Nephron (organoid): ENCODE measurements around the gene FDXR.

Experiments
- H3K27ac Mint-ChIP-seq, 3 experiments: 2 replicates each; pipeline ENCODE4 v1.8.0; 2020; ENCODE audit warnings: mixed read lengths in 3 of 3, mild to moderate bottlenecking in 2 of 3, moderate library complexity in 1 of 3
- H3K27me3 Mint-ChIP-seq: 2 replicates; pipeline ENCODE4 v1.8.0; 2021; ENCODE audit warnings: low read depth, mild to moderate bottlenecking, moderate library complexity, mixed read lengths
- H3K36me3 Mint-ChIP-seq: 2 replicates; pipeline ENCODE4 v1.8.0; 2020; ENCODE audit warnings: low read depth, mixed read lengths
- H3K4me1 Mint-ChIP-seq: 2 replicates; pipeline ENCODE4 v1.8.0; 2020; ENCODE audit warnings: mixed read lengths
- H3K4me3 Mint-ChIP-seq, 3 experiments: 2 replicates each; pipeline ENCODE4 v1.8.0; 2020; ENCODE audit warnings: mild to moderate bottlenecking in 3 of 3, mixed read lengths in 3 of 3, moderate library complexity in 2 of 3
- H3K9me3 Mint-ChIP-seq: 2 replicates; pipeline ENCODE4 v1.8.0; 2020; ENCODE audit warnings: mixed read lengths
- TF ChIP-seq, protein P1 (sequence below), 3 experiments: fragments of 200-600 bp; sonication (generic); IDR thresholded peaks; one replicate each; pipeline ENCODE4 v1.5.0; 2021; ENCODE audit warnings: antibody characterized with exemption in 3 of 3; ENCODE audit not compliant: unreplicated experiment in 3 of 3

FDXR gene

DNA sequence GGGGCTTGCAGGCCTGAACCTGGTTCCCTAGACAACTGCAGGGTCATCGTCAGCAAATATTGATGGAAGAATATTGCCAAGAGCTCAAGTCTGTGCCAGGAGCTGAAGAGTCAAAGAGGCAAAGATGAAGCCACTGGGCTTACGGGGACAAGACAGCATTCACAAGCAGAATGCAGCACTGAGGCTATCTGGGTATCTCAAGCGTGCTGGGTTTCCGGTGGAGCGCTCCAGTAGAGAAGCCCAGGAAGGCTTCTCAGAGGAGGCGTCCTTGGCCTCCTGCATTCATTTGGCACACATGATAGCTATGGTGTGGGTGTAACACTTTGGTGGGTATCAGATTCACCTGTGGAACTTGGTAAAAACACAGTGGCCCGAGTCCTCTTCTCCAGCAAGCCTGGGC is 17.8 kb upstream of the FDXR start:
- H3K27me3 Mint-ChIP-seq: peaks cover 77% of the 10 kb centered on the region
- TF ChIP-seq, protein P1, sequence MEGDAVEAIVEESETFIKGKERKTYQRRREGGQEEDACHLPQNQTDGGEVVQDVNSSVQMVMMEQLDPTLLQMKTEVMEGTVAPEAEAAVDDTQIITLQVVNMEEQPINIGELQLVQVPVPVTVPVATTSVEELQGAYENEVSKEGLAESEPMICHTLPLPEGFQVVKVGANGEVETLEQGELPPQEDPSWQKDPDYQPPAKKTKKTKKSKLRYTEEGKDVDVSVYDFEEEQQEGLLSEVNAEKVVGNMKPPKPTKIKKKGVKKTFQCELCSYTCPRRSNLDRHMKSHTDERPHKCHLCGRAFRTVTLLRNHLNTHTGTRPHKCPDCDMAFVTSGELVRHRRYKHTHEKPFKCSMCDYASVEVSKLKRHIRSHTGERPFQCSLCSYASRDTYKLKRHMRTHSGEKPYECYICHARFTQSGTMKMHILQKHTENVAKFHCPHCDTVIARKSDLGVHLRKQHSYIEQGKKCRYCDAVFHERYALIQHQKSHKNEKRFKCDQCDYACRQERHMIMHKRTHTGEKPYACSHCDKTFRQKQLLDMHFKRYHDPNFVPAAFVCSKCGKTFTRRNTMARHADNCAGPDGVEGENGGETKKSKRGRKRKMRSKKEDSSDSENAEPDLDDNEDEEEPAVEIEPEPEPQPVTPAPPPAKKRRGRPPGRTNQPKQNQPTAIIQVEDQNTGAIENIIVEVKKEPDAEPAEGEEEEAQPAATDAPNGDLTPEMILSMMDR (IDR thresholded peaks at IDR 0.05; ENCODE audit: unreplicated experiment in 3 of 3): no peak
- peaks cover 2% of the 10 kb centered on the region for H3K9me3 Mint-ChIP-seq
- H3K4me3 Mint-ChIP-seq: no peak overlapping the region
- H3K27ac Mint-ChIP-seq: no peak overlapping the region
- no peaks in the 10 kb centered on the region for H3K4me1 Mint-ChIP-seq
- H3K36me3 Mint-ChIP-seq: no peaks in the 10 kb centered on the region

DNA sequence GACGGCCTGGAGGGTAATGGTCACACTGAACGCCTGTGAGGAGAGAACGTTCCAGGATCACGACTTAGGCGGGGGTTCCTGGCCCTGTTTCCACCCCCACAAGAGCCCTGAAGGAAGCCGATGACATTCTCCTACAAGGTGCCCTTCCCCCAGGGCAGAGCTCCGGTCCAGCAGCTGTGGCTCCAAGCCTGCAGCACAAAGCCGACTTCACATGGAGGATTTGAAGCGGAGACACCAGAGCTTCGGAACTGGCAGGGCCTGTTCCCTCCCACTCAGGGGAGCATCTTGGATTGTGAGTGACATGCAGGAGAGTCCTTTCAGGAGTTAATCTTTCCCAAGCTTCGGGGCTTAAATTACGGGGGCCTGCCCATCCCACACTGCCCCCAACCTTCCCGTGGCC is 15.7 kb upstream of the FDXR start:
- no peak overlapping the region for H3K4me3 Mint-ChIP-seq
- H3K9me3 Mint-ChIP-seq: peaks cover 2% of the 10 kb centered on the region
- no peak overlapping the region for H3K27ac Mint-ChIP-seq
- H3K4me1 Mint-ChIP-seq: no peaks in the 10 kb centered on the region
- TF ChIP-seq, protein P1 (IDR thresholded peaks at IDR 0.05; ENCODE audit: unreplicated experiment in 3 of 3): no peak
- H3K27me3 Mint-ChIP-seq: peaks cover 63% of the 10 kb centered on the region
- no peaks in the 10 kb centered on the region for H3K36me3 Mint-ChIP-seq

DNA sequence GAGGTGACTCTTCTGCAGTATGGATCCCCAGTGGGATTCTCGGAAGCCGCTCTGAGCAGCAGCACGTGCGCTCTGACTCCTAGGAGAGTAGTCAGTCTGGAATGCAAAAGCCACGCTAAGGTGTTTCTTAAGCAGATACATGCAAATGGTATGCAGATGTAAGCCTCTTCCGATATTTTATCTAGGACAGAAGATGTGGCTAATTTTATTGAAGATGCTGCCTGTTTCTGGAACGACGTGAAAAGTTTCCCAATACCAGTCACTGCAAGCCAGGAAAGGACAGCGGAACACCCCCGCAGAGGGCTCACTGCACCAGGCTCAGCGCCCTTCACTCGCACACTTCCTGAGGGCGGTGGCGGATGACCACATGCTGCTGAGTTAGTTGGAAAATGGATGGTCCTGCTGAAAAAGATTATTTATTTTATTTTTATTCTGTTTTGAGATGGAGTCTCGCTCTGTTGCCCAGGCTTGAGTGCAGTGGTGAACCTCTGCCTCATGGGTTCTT is 10.5 kb upstream of the FDXR start:
- Mint-ChIP-seq H3K4me1 (no peaks in the 10 kb centered on the region), H3K9me3 (peaks cover 2% of the 10 kb centered on the region), H3K4me3 (no peak overlapping the region), H3K27me3 (peaks cover 26% of the 10 kb centered on the region), H3K36me3 (no peaks in the 10 kb centered on the region), H3K27ac (no peak overlapping the region)
- TF ChIP-seq, protein P1 (IDR thresholded peaks at IDR 0.05; ENCODE audit: unreplicated experiment in 3 of 3): no peak

DNA sequence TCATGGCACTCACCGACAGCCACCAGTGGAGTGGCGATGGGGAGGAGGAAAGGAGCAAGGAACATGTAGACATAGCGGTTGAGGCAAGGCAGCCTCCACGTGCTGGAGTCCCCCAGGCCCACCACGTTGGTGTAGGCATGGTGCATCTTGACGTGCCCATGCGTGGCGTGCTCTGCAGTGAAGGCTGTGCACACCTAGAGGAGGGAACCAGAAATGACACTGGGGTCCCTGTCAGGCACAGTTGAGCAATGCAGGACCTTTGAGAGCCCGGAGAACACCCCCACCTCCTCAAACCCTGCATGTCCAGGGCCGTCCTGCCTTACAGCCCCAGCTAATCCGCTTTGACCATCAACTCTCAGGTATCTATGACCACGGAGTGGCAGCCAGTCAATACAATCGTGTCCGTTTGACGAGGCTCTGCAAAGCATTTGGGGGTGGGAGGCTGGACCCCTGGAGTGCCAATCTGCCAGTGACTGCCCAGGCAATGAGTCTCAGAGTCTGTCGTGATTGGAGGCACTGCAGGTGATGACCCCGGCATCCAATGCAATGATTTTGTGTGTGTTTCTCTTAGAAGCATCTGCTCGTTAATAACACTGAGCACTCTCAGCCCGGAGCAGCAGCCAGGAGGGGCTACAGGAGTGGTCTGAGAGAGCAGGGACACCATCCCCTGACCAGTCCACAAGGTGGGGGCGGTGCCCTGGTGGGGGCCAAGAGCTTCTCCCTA is 9.9 kb upstream of the FDXR start:
- TF ChIP-seq, protein P1 (IDR thresholded peaks at IDR 0.05; ENCODE audit: unreplicated experiment in 3 of 3): no peak
- Mint-ChIP-seq H3K9me3 (peaks cover 2% of the 10 kb centered on the region), H3K27ac (no peak overlapping the region), H3K27me3 (peaks cover 29% of the 10 kb centered on the region), H3K4me3 (no peak overlapping the region), H3K36me3 (no peaks in the 10 kb centered on the region), H3K4me1 (no peaks in the 10 kb centered on the region)

DNA sequence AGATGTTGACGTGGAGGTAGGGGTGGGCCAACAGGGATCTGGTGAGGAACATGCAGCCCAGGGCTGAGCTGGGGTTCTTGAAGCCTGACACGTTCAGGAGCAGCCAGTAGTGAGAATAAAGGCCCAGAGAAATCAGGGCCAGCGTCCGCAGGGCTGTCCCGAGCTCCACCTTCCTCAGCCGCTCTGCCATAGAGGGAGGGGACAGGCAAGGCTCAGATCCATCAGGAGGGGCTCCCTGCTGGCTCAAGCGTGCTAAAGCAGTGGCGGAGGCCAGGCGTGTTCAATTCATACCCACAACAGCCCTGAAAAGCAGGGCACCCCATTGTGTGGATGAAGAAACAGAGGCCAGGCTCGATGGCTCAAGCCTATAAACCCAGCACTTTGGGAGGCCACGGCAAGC is 8.3 kb upstream of the FDXR start:
- Mint-ChIP-seq H3K9me3 (no peaks in the 10 kb centered on the region), H3K4me1 (no peaks in the 10 kb centered on the region), H3K36me3 (no peaks in the 10 kb centered on the region), H3K27me3 (peaks cover 28% of the 10 kb centered on the region), H3K4me3 (no peak overlapping the region), H3K27ac (no peak overlapping the region)
- TF ChIP-seq, protein P1 (IDR thresholded peaks at IDR 0.05; ENCODE audit: unreplicated experiment in 3 of 3): no peak

DNA sequence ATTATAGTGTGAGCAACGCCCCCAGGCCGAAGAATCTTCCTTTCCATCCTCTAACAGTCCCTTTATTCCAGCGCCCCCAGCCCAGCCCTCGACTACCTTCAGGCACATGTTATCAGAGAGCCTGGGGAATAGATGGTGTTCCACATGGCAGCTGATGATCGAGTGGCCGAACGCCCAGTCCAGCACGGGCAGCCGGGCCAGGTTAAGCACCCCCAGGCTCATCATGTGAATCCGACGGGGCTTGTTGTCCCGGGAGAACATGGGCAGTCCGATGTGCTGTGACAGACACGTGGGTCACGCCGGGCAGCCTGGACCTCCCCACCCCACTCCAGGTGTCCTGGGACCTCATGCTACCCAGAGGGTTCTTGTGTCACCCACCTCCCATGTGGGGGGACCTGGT is 6.5 kb upstream of the FDXR start:
- Mint-ChIP-seq H3K27me3 (peaks cover 26% of the 10 kb centered on the region), H3K9me3 (no peaks in the 10 kb centered on the region), H3K36me3 (no peaks in the 10 kb centered on the region), H3K27ac (no peak overlapping the region), H3K4me3 (no peak overlapping the region), H3K4me1 (no peaks in the 10 kb centered on the region)
- TF ChIP-seq, protein P1 (IDR thresholded peaks at IDR 0.05; ENCODE audit: unreplicated experiment in 3 of 3): no peak
